HTR-8/SVneo (cell line): ENCODE measurements around the gene DYNLL2.
"Not testable (repeated sequence)": the region's sequence is repeated elsewhere in the genome, so short reads cannot be mapped to it uniquely, and the experiment has no call there.

Source experiments
- DNase-seq: peaks from one replicate; pipeline ENCODE4 v3.0.0; 2011; ENCODE audit warnings: low spot score, mixed read lengths; ENCODE audit not compliant: insufficient read length
- FAIRE-seq: peaks from 2 replicates; lab custom pipeline; 2011; peaks lifted over from hg19 to GRCh38; lab: Jason Lieb, UNC

Gene DYNLL2

GRCh38 chr17:58082870-58083490 lies at the start of gene DYNLL2:
Gene DYNLL2 (plus strand): TSS chr17:58083419. CDS start chr17:58087091, 3,672 bp downstream.
- peak; percentile 93 for FAIRE-seq
- peak; percentile 98 for DNase-seq

- no peak for FAIRE-seq
- no peak for DNase-seq
Observed at GRCh38 chr17:58039975-58040374, 43.2 kb upstream of the DYNLL2 start.

- FAIRE-seq (peak; percentile 73), DNase-seq (no peak)
Observed at GRCh38 chr17:58040386-58040785, 42.8 kb upstream of the DYNLL2 start.

GRCh38 chr17:58041161-58041560 lies 42.1 kb upstream of the DYNLL2 start:
- no peak for DNase-seq
- FAIRE-seq = peak; percentile 68

GRCh38 chr17:58043221-58044181 lies 39.7 kb upstream of the DYNLL2 start:
- DNase-seq (no peak), FAIRE-seq (no peak)

GRCh38 chr17:58044256-58044655 lies 39.0 kb upstream of the DYNLL2 start:
- DNase-seq, FAIRE-seq: not testable (repeated sequence)

GRCh38 chr17:58046239-58047094 lies 36.8 kb upstream of the DYNLL2 start:
- FAIRE-seq (no peak), DNase-seq (no peak)

GRCh38 chr17:58047376-58048150 lies 35.7 kb upstream of the DYNLL2 start:
- DNase-seq (no peak), FAIRE-seq (no peak)

GRCh38 chr17:58049533-58049932 lies 33.7 kb upstream of the DYNLL2 start:
- DNase-seq (no peak), FAIRE-seq (no peak)

GRCh38 chr17:58050966-58051365 lies 32.3 kb upstream of the DYNLL2 start:
- no peak for DNase-seq
- FAIRE-seq = peak; percentile 80

GRCh38 chr17:58051468-58051867 lies 31.8 kb upstream of the DYNLL2 start:
- DNase-seq = no peak
- FAIRE-seq = no peak

GRCh38 chr17:58052407-58052806 lies 30.8 kb upstream of the DYNLL2 start:
- DNase-seq (no peak), FAIRE-seq (peak; percentile 40)

GRCh38 chr17:58052945-58053715 lies 30.1 kb upstream of the DYNLL2 start:
- DNase-seq (no peak), FAIRE-seq (peak; percentile 65)

GRCh38 chr17:58054641-58055040 lies 28.6 kb upstream of the DYNLL2 start:
- FAIRE-seq (no peak), DNase-seq (no peak)

- FAIRE-seq (no peak), DNase-seq (no peak)
Observed at GRCh38 chr17:58056476-58056875, 26.7 kb upstream of the DYNLL2 start.

GRCh38 chr17:58059141-58059540 lies 24.1 kb upstream of the DYNLL2 start:
- DNase-seq (no peak), FAIRE-seq (no peak)

GRCh38 chr17:58060596-58061191 lies 22.5 kb upstream of the DYNLL2 start:
- DNase-seq = no peak
- FAIRE-seq = no peak

- FAIRE-seq (no peak), DNase-seq (no peak)
Observed at GRCh38 chr17:58061672-58062071, 21.5 kb upstream of the DYNLL2 start.

- DNase-seq = no peak
- FAIRE-seq = no peak
Observed at GRCh38 chr17:58065238-58065637, 18.0 kb upstream of the DYNLL2 start.
